WTC11 (cell line): ENCODE measurements around the gene CTNNA3.

Source experiments
- CBFB ChIP-seq: sonication (generic); formaldehyde crosslinking; IDR thresholded peaks from 2 replicates; pipeline ENCODE4 v1.8.1; 2022; ENCODE audit warnings: mild to moderate bottlenecking, low read depth, missing genetic modification reagents
- ELF4 ChIP-seq: sonication (generic); formaldehyde crosslinking; IDR thresholded peaks from 2 replicates; pipeline ENCODE4 v1.8.1; 2022; ENCODE audit warnings: low read depth, mild to moderate bottlenecking, moderate library complexity, missing genetic modification reagents
- ESRRA ChIP-seq: sonication (generic); formaldehyde crosslinking; IDR thresholded peaks from 2 replicates; pipeline ENCODE4 v1.8.1; 2022; ENCODE audit warnings: mild to moderate bottlenecking, missing genetic modification reagents, borderline replicate concordance
- ETV6 ChIP-seq: sonication (generic); formaldehyde crosslinking; IDR thresholded peaks from 2 replicates; pipeline ENCODE4 v1.8.1; 2022; ENCODE audit warnings: mild to moderate bottlenecking, missing genetic modification reagents
- KAT7 ChIP-seq: sonication (generic); formaldehyde crosslinking; IDR thresholded peaks from 2 replicates; pipeline ENCODE4 v1.8.1; 2023; ENCODE audit warnings: missing genetic modification reagents, mild to moderate bottlenecking, borderline replicate concordance
- NFE2L1 ChIP-seq: sonication (generic); formaldehyde crosslinking; IDR thresholded peaks from 2 replicates; pipeline ENCODE4 v1.8.1; 2023; ENCODE audit warnings: missing genetic modification reagents
- NR1H2 ChIP-seq: sonication (generic); formaldehyde crosslinking; IDR thresholded peaks from 2 replicates; pipeline ENCODE4 v1.9.0; 2021; ENCODE audit warnings: mild to moderate bottlenecking, moderate library complexity, missing genetic modification reagents
- RORB ChIP-seq: fragments of 250-450 bp; sonication (Bioruptor Pico); IDR thresholded peaks from 2 replicates; pipeline ENCODE4 v1.9.0; 2021; ENCODE audit warnings: mild to moderate bottlenecking
- TEAD4 ChIP-seq: sonication (generic); formaldehyde crosslinking; IDR thresholded peaks from 2 replicates; pipeline ENCODE4 v1.8.0; 2022; ENCODE audit warnings: mild to moderate bottlenecking, missing genetic modification reagents
- TF ChIP-seq, protein P1 (sequence below): sonication (generic); formaldehyde crosslinking; IDR thresholded peaks from 2 replicates; pipeline ENCODE4 v1.8.0; 2022; ENCODE audit warnings: mild to moderate bottlenecking, missing genetic modification reagents
- TF ChIP-seq, protein P2 (sequence below): fragments of 200-600 bp; IDR thresholded peaks from 2 replicates; pipeline ENCODE4 v1.8.0; 2022; ENCODE audit warnings: antibody characterized with exemption

DNA sequence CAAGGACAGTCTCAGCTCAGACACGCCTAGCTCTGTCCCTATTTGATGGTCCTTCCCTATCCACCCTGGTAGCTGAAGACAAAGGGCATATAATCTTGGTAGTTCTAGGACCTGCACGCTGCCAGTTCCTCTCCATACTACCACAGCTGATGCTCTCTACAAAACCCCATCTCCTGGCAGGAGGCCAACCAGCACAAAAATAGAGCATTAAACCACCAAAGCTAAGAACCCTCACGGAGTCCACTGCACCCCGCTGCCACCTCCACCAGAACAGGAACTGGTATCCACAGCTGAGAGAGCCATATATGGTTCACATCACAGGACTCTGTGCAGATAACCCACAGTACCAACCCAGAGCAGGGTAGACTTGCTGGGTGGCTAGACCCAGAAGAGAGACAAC, 470.8 kb downstream of the CTNNA3 start:
- TF ChIP-seq, protein P1, sequence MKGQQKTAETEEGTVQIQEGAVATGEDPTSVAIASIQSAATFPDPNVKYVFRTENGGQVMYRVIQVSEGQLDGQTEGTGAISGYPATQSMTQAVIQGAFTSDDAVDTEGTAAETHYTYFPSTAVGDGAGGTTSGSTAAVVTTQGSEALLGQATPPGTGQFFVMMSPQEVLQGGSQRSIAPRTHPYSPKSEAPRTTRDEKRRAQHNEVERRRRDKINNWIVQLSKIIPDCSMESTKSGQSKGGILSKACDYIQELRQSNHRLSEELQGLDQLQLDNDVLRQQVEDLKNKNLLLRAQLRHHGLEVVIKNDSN = no peak
- TF ChIP-seq, protein P2, sequence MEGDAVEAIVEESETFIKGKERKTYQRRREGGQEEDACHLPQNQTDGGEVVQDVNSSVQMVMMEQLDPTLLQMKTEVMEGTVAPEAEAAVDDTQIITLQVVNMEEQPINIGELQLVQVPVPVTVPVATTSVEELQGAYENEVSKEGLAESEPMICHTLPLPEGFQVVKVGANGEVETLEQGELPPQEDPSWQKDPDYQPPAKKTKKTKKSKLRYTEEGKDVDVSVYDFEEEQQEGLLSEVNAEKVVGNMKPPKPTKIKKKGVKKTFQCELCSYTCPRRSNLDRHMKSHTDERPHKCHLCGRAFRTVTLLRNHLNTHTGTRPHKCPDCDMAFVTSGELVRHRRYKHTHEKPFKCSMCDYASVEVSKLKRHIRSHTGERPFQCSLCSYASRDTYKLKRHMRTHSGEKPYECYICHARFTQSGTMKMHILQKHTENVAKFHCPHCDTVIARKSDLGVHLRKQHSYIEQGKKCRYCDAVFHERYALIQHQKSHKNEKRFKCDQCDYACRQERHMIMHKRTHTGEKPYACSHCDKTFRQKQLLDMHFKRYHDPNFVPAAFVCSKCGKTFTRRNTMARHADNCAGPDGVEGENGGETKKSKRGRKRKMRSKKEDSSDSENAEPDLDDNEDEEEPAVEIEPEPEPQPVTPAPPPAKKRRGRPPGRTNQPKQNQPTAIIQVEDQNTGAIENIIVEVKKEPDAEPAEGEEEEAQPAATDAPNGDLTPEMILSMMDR = no peak
- TF ChIP-seq TEAD4 (CRISPR knock-in tag) = no peak
- TF ChIP-seq ETV6 (CRISPR knock-in tag) = no peak
- TF ChIP-seq NR1H2 (CRISPR knock-in tag) = no peak
- no peak for TF ChIP-seq KAT7
- no peak for TF ChIP-seq ESRRA
- no peak for TF ChIP-seq ELF4 (CRISPR knock-in tag)
- no peak for TF ChIP-seq CBFB (CRISPR knock-in tag)
- TF ChIP-seq RORB (CRISPR knock-in tag) = no peak
- TF ChIP-seq NFE2L1 (CRISPR knock-in tag) = no peak
